GM12891 (cell line): ENCODE data around the gene ACAP1.

Source experiments
- DNase-seq: peaks from one replicate; pipeline ENCODE4 v3.0.0; 2011; ENCODE audit warnings: low spot score; ENCODE audit not compliant: insufficient read length
- FAIRE-seq: peaks from 2 replicates; lab custom pipeline; 2011; peaks lifted over from hg19 to GRCh38; lab: Jason Lieb, UNC
- PAX5 ChIP-seq: IDR thresholded peaks from 2 replicates; pipeline ENCODE4 v1.6.1; 2011; ENCODE audit warnings: low read length, moderate library complexity, mild to moderate bottlenecking; ENCODE audit not compliant: insufficient read depth, severe bottlenecking
- POLR2A ChIP-seq: IDR thresholded peaks from 2 replicates; pipeline ENCODE4 v1.6.1; 2011; ENCODE audit warnings: low read depth, low read length, control low read depth
- POLR2AphosphoS5 ChIP-seq: IDR thresholded peaks from 2 replicates; pipeline ENCODE4 v1.6.1; 2011; ENCODE audit warnings: low read depth, low read length, control low read depth
- POU2F2 ChIP-seq: IDR thresholded peaks from 2 replicates; pipeline ENCODE4 v1.6.1; 2011; ENCODE audit warnings: low read depth, mild to moderate bottlenecking, control low read depth, low read length, moderate library complexity
- SPI1 ChIP-seq: IDR thresholded peaks from 2 replicates; pipeline ENCODE4 v1.6.1; 2011; ENCODE audit warnings: low read depth, low read length, control low read depth
- TAF1 ChIP-seq: IDR thresholded peaks from 2 replicates; pipeline ENCODE4 v1.6.1; 2011; ENCODE audit warnings: low read depth, low read length, control low read depth

ACAP1 gene

DNA sequence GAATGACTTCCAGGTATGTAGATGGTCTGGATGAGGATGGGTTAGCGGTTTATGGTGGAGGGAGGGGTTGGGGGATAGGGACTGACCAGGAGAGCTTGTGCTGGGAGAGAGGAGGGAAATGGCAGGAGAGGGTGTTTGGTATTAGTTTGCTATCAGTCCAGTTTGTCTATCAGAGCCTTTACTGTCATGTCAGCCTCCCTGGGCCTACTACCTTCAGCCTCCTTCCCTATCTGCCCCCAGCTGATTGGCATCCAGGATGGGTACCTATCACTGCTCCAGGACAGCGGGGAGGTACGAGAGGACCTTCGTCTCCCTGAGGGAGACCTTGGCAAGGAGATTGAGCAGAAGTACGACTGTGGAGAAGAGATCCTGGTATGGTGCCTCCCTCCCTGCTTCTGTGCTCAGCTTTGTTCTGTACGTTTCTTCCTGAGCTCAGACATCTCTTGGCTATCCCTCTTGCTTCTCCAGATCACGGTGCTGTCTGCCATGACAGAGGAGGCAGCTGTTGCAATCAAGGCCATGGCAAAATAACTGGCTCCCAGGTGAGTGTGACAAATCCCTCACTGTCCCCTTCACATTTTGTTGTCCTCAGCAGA is 25.1 kb upstream of the ACAP1 start:
- no peak for DNase-seq
- no peak for FAIRE-seq
- TF ChIP-seq POLR2A (peak; percentile 63), POU2F2 (no peak), PAX5 (no peak), SPI1 (no peak), POLR2AphosphoS5 (0 out of 2 replicates have a peak, but pooled peaks have one; percentile 27)

GRCh38 chr17:7312432-7313087 is 23.8 kb upstream of the ACAP1 start:
- no peak for TF ChIP-seq TAF1
- no peak for TF ChIP-seq SPI1
- 0 out of 2 replicates have a peak, but pooled peaks have one; percentile 11 for TF ChIP-seq POLR2A
- DNase-seq (no peak), FAIRE-seq (no peak)

- DNase-seq = no peak
- FAIRE-seq = peak; percentile 48
Measured at GRCh38 chr17:7313088-7313889, 23.0 kb upstream of the ACAP1 start.

GRCh38 chr17:7313890-7314718 is 22.2 kb upstream of the ACAP1 start:
- TF ChIP-seq POU2F2 = no peak
- TF ChIP-seq SPI1 = no peak
- TF ChIP-seq POLR2A = no peak; the same call in 1 of the 2 replicates
- TF ChIP-seq TAF1 = no peak
- no peak for TF ChIP-seq PAX5
- TF ChIP-seq POLR2AphosphoS5 = peak; percentile 65; the same call in 1 of the 2 replicates
- FAIRE-seq (peak; percentile 23), DNase-seq (no peak)

More at GRCh38 chr17:7313088-7313889, 23.0 kb upstream of the ACAP1 start:
- TF ChIP-seq TAF1 (no peak), SPI1 (no peak), POU2F2 (peak; percentile 73), PAX5 (no peak), POLR2AphosphoS5 (peak; percentile 94), POLR2A (peak; percentile 78)

GRCh38 chr17:7314719-7315569 is 21.4 kb upstream of the ACAP1 start, which contains the start of gene GPS2:
Gene GPS2 (minus strand): TSS chr17:7315360. CDS start chr17:7315052, 308 bp downstream.
- DNase-seq (peak; percentile 99), FAIRE-seq (peak; percentile 99)
- TF ChIP-seq POLR2AphosphoS5 (no peak), TAF1 (peak; percentile 73), PAX5 (peak; percentile 9), SPI1 (peak; percentile 38; the same call in 1 of the 2 replicates), POU2F2 (no peak), POLR2A (peak; percentile 75)

DNA sequence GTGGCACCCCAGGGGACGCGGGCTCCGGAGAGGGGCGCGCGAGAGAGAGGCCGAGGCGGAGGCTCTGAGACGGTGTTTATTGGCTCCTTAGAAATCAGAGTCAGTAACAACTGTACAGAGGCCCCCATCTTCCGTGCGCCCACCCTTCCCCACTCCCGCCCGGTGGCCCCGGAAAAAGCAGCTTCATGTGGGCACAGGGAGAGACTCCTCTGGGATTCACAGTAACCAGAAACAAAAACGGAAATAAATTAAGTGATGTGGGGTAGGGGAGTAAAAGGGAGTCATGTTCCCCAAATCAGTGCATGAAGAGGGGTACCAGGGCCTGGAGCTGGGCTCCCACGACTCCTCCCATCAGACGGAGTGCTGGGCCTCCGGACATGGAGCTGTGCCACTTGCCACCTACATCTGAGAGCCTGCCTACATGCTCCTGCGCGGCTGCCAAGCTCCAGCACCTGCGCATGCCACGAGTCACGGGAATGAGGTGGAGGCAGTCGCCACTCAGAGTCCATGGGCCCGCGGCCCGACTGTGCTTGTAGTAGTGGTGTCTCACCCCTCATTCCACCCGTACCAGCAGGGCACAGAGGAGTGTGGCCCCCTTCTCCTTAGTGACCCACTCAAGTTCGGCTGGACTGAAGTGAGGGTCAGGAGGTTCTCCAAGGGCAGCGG is 20.6 kb upstream of the ACAP1 start:
- no peak for FAIRE-seq

DNA sequence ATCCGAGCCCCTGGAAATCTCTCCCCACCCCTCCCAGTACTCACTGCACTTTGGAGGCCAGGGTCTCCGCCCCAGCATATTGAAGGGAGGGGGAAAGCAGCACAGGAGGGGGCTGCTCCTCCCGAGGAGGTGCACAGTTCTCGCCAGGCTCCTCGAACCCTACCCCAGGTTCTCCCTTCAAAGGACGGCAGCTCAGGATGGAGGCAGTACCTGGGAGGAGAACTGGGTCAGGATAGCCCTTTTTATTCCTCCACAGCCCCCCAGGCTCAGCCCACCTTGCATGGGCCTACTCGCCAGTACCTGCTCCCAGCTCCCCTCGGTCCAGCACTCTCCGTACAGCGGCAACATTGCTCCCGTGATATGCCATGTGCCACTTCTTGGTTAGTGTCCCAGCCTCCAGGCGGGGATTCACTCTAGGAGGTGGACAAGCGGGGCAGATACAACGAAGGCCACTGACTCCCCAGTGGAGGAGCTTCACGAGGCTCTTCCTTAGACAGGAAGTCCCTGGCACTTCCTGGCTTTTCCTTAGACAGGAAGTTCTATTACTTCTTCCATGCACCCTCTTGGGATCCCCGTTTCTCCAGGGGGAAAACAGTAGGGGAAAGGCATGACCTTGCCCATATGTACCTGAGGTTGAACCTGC is 19.0 kb upstream of the ACAP1 start:
- DNase-seq (peak; percentile 6), FAIRE-seq (no peak)
- TF ChIP-seq POU2F2 = no peak

More for the DNA sequence above, 20.6 kb upstream of the ACAP1 start:
- no peak for TF ChIP-seq PAX5
- TF ChIP-seq POLR2A = no peak
- TF ChIP-seq POLR2AphosphoS5 = no peak
- no peak for TF ChIP-seq SPI1
- TF ChIP-seq TAF1 = no peak
- no peak for TF ChIP-seq POU2F2
- DNase-seq = peak; percentile 32
